Anterior cingulate cortex (tissue), 58 donors: ENCODE results near the gene SERINC5.
"Not testable (repeated sequence)": the region's sequence is repeated elsewhere in the genome, so short reads cannot be mapped to it uniquely, and the experiment has no call there.

Experiments used
- DNase-seq, 58 donors: peaks; one replicate each; lab custom pipeline; 2025; lab: John Stamatoyannopoulos, UW

Gene SERINC5

GRCh38 chr5:80255811-80256712 is at the start of gene SERINC5:
SERINC5 (minus strand) TSS chr5:80256048; CDS start chr5:80255922, 126 bp downstream.
- peak; percentile 45 to 92 (median 84) for DNase-seq

GRCh38 chr5:80302636-80303035 is 46.8 kb upstream of the SERINC5 start:
- DNase-seq, result no peak

GRCh38 chr5:80301342-80301741 is 45.5 kb upstream of the SERINC5 start:
- not testable (repeated sequence) for DNase-seq

- not testable (repeated sequence) for DNase-seq
Measured at GRCh38 chr5:80300796-80301195, 44.9 kb upstream of the SERINC5 start.

GRCh38 chr5:80300125-80300524 is 44.3 kb upstream of the SERINC5 start:
- DNase-seq, result no peak

- DNase-seq, result no peak
Measured at GRCh38 chr5:80299601-80300000, 43.8 kb upstream of the SERINC5 start.

GRCh38 chr5:80296121-80296520 is 40.3 kb upstream of the SERINC5 start:
- no peak for DNase-seq

GRCh38 chr5:80291761-80292160 is 35.9 kb upstream of the SERINC5 start:
- no peak for DNase-seq

- DNase-seq, result no peak
Measured at GRCh38 chr5:80289320-80289719, 33.5 kb upstream of the SERINC5 start.

GRCh38 chr5:80288177-80288576 is 32.3 kb upstream of the SERINC5 start:
- DNase-seq, result no peak

GRCh38 chr5:80284720-80285119 is 28.9 kb upstream of the SERINC5 start:
- no peak for DNase-seq

GRCh38 chr5:80283360-80283759 is 27.5 kb upstream of the SERINC5 start:
- DNase-seq, result no peak

GRCh38 chr5:80282054-80282453 is 26.2 kb upstream of the SERINC5 start:
- DNase-seq, result no peak

- no peak for DNase-seq
Measured at GRCh38 chr5:80277191-80277590, 21.3 kb upstream of the SERINC5 start.

- DNase-seq, result no peak
Measured at GRCh38 chr5:80276186-80276585, 20.3 kb upstream of the SERINC5 start.

- DNase-seq, result peak in 19 of 58 donors; percentile 1 to 41 (median 11)
Measured at GRCh38 chr5:80275347-80275746, 19.5 kb upstream of the SERINC5 start.

GRCh38 chr5:80270543-80270942 is 14.7 kb upstream of the SERINC5 start:
- DNase-seq, result not testable (repeated sequence)

GRCh38 chr5:80269991-80270438 is 14.2 kb upstream of the SERINC5 start:
- no peak for DNase-seq

- DNase-seq, result no peak
Measured at GRCh38 chr5:80268916-80269315, 13.1 kb upstream of the SERINC5 start.

- no peak for DNase-seq
Measured at GRCh38 chr5:80266566-80266965, 10.7 kb upstream of the SERINC5 start.

GRCh38 chr5:80260461-80260860 is 4.6 kb upstream of the SERINC5 start:
- no peak for DNase-seq
